Endothelial cell of umbilical vein (primary cell): Measurements from ENCODE around the gene RBMS3.

ENCODE experiments used
- CTCF ChIP-seq, 2 donors: IDR thresholded peaks; 1 replicate in 1 of 2; 2 replicates in 1 of 2; pipeline ENCODE4 v1.5.1; 2011; ENCODE audit warnings: low read length in 2 of 2, mild to moderate bottlenecking in 2 of 2, moderate library complexity in 2 of 2, control low read depth in 1 of 2, inconsistent platforms in 1 of 2, low read depth in 1 of 2; ENCODE audit not compliant: insufficient read depth in 1 of 2; ENCODE audit errors: extremely low read depth in 1 of 2
- EZH2 ChIP-seq: IDR thresholded peaks from 2 replicates; pipeline ENCODE4 v1.6.1; 2012; ENCODE audit warnings: borderline replicate concordance, low read depth, mild to moderate bottlenecking, moderate library complexity, low read length, inconsistent platforms; ENCODE audit not compliant: severe bottlenecking
- MYC ChIP-seq: IDR thresholded peaks from one replicate; pipeline ENCODE4 v1.6.1; 2011; ENCODE audit warnings: mild to moderate bottlenecking, low read depth, low read length
- POLR2A ChIP-seq: IDR thresholded peaks from 2 replicates; pipeline ENCODE4 v1.6.1; 2012; ENCODE audit warnings: low read depth, mild to moderate bottlenecking, control low read depth, low read length
- POLR2AphosphoS5 ChIP-seq: IDR thresholded peaks from 2 replicates; pipeline ENCODE4 v1.6.1; 2012; ENCODE audit warnings: low read depth, mild to moderate bottlenecking, control low read depth, low read length, moderate library complexity; ENCODE audit not compliant: insufficient read depth

DNA sequence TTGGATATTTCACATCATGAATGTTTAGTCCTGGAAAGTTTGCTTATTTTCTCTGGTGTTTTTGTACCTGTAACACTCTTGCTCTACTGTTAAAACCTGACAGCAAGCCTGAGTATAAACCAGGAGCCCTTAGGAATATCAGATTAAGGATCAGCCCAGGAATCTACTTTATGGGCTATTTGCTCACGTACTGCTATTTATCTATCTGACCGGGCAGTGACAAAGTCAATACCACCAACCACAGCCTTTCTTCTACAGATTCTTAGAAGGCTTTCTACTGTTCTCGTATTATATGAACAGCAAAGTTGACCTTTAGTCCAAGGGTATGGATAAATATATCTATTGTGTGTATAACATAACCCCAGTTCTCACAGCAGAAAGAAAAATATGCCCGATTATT is 521.2 kb downstream of the RBMS3 start:
- TF ChIP-seq EZH2 (no peak), MYC (no peak), CTCF (IDR thresholded peaks at IDR 0.05; ENCODE audit: extremely low read depth in 1 of 2, insufficient read depth in 1 of 2, low read depth in 1 of 2, low read length in 2 of 2) (no peak), POLR2A (no peak), POLR2AphosphoS5 (no peak)
